ENCODE results near the gene BPNT1.

Gene BPNT1

GRCh38 chr1:220123889-220124288 lies 34.3 kb upstream of the BPNT1 start:
- Histone ChIP-seq H3K9me3 (ENCODE audit: insufficient read depth, low read depth, low read length) (no peaks in the 10 kb centered on the region), H2AFZ (ENCODE audit: low read length) (no peak overlapping the region), H3K9me2 (replicated peaks; ENCODE audit: low read depth, low read length) (no peaks in the 10 kb centered on the region), H3K27me3 (ENCODE audit: insufficient read depth, low read length, poor library complexity, severe bottlenecking) (no peaks in the 10 kb centered on the region), H4K20me1 (ENCODE audit: insufficient read depth, low read length, poor library complexity, severe bottlenecking) (no peaks in the 10 kb centered on the region), H3K9ac (ENCODE audit: low read depth, low read length, poor library complexity, severe bottlenecking) (no peak overlapping the region), H3K4me3 (ENCODE audit: low read length, poor library complexity, severe bottlenecking) (no peak overlapping the region), H3K4me1 (ENCODE audit: insufficient read depth, low read length, poor library complexity, severe bottlenecking) (no peaks in the 10 kb centered on the region), H3K36me3 (ENCODE audit: insufficient read depth, low read length) (peaks cover 34% of the 10 kb centered on the region), H3K4me2 (ENCODE audit: low read depth, low read length, poor library complexity, severe bottlenecking) (no peak overlapping the region), H3F3A (ENCODE audit: low read depth) (0 out of 2 replicates have a peak, but pooled peaks cover 4% of the 10 kb centered on the region), H3K79me2 (ENCODE audit: insufficient read depth, low read length) (no peaks in the 10 kb centered on the region)
- peak; percentile 57 for TF ChIP-seq CTCF (conservative IDR thresholded peaks at IDR 0.05; ENCODE audit: low read length)
- no peak for TF ChIP-seq EZH2phosphoT487 (IDR thresholded peaks at IDR 0.05; ENCODE audit: borderline replicate concordance)

GRCh38 chr1:220123066-220123465 lies 33.5 kb upstream of the BPNT1 start:
- Histone ChIP-seq H3K4me1 (ENCODE audit: insufficient read depth, low read length, poor library complexity, severe bottlenecking) (no peaks in the 10 kb centered on the region), H4K20me1 (ENCODE audit: insufficient read depth, low read length, poor library complexity, severe bottlenecking) (no peaks in the 10 kb centered on the region)

GRCh38 chr1:220121791-220122530 lies 32.4 kb upstream of the BPNT1 start:
- H3K79me2 ChIP-seq (ENCODE audit: insufficient read depth, low read length): no peaks in the 10 kb centered on the region
- H3K27me3 ChIP-seq (ENCODE audit: insufficient read depth, low read length, poor library complexity, severe bottlenecking): no peaks in the 10 kb centered on the region
- TF ChIP-seq EZH2phosphoT487 (IDR thresholded peaks at IDR 0.05; ENCODE audit: borderline replicate concordance) (no peak), CTCF (conservative IDR thresholded peaks at IDR 0.05; ENCODE audit: low read length) (no peak)
- no peak overlapping the region for H3K4me3 ChIP-seq (ENCODE audit: low read length, poor library complexity, severe bottlenecking)
- no peak overlapping the region for H3K9ac ChIP-seq (ENCODE audit: low read depth, low read length, poor library complexity, severe bottlenecking)
- H4K20me1 ChIP-seq (ENCODE audit: insufficient read depth, low read length, poor library complexity, severe bottlenecking): no peaks in the 10 kb centered on the region
- peaks cover 29% of the 10 kb centered on the region for H3K36me3 ChIP-seq (ENCODE audit: insufficient read depth, low read length)
- no peaks in the 10 kb centered on the region for H3K9me2 ChIP-seq (replicated peaks; ENCODE audit: low read depth, low read length)
- 0 out of 2 replicates have a peak, but pooled peaks cover 4% of the 10 kb centered on the region for H3F3A ChIP-seq (ENCODE audit: low read depth)
- no peaks in the 10 kb centered on the region for H3K4me1 ChIP-seq (ENCODE audit: insufficient read depth, low read length, poor library complexity, severe bottlenecking)
- H3K9me3 ChIP-seq (ENCODE audit: insufficient read depth, low read depth, low read length): no peaks in the 10 kb centered on the region
- no peak overlapping the region for H3K4me2 ChIP-seq (ENCODE audit: low read depth, low read length, poor library complexity, severe bottlenecking)
- H2AFZ ChIP-seq (ENCODE audit: low read length): no peak overlapping the region

More at GRCh38 chr1:220123066-220123465, 33.5 kb upstream of the BPNT1 start:
- H2AFZ ChIP-seq (ENCODE audit: low read length): no peak overlapping the region
- H3K79me2 ChIP-seq (ENCODE audit: insufficient read depth, low read length): no peaks in the 10 kb centered on the region
- no peak overlapping the region for H3K4me3 ChIP-seq (ENCODE audit: low read length, poor library complexity, severe bottlenecking)
- H3K9ac ChIP-seq (ENCODE audit: low read depth, low read length, poor library complexity, severe bottlenecking): no peak overlapping the region
- H3F3A ChIP-seq (ENCODE audit: low read depth): 0 out of 2 replicates have a peak, but pooled peaks cover 4% of the 10 kb centered on the region
- no peaks in the 10 kb centered on the region for H3K9me2 ChIP-seq (replicated peaks; ENCODE audit: low read depth, low read length)
- H3K27me3 ChIP-seq (ENCODE audit: insufficient read depth, low read length, poor library complexity, severe bottlenecking): no peaks in the 10 kb centered on the region
- no peaks in the 10 kb centered on the region for H3K9me3 ChIP-seq (ENCODE audit: insufficient read depth, low read depth, low read length)
- peaks cover 33% of the 10 kb centered on the region for H3K36me3 ChIP-seq (ENCODE audit: insufficient read depth, low read length)
- no peak overlapping the region for H3K4me2 ChIP-seq (ENCODE audit: low read depth, low read length, poor library complexity, severe bottlenecking)
- no peak for TF ChIP-seq EZH2phosphoT487 (IDR thresholded peaks at IDR 0.05; ENCODE audit: borderline replicate concordance)
- TF ChIP-seq CTCF (conservative IDR thresholded peaks at IDR 0.05; ENCODE audit: low read length): no peak
